ENCODE measurements around the gene SSBP3.

DNA sequence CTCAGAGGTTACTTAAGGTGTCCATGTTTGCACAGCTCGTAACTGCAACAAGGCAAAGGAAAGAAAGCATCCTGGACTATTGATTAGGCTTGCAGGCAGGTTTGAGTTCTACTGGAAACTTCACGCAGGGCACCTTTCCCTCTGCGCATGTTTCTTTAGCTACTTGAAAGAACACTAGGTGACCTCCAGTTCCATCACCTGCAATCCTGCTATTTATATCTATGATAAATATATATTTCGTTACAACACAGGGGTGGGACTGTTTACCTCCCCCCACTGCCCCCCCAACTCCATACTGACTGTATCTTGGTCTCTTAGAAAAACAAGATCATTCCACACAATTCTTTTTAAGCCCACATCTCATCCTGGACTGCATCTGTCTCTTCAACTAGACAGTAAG, 12.1 kb downstream of the SSBP3 start:
- TF ChIP-seq RORA (CRISPR knock-in tag; IDR thresholded peaks at IDR 0.05) (no peak), NR3C1 (CRISPR knock-in tag; IDR thresholded peaks at IDR 0.05) (no peak), ZNF570 (CRISPR knock-in tag; IDR thresholded peaks at IDR 0.05; ENCODE audit: borderline replicate concordance) (no peak)
